ENCODE data around the gene KY.

KY gene

DNA sequence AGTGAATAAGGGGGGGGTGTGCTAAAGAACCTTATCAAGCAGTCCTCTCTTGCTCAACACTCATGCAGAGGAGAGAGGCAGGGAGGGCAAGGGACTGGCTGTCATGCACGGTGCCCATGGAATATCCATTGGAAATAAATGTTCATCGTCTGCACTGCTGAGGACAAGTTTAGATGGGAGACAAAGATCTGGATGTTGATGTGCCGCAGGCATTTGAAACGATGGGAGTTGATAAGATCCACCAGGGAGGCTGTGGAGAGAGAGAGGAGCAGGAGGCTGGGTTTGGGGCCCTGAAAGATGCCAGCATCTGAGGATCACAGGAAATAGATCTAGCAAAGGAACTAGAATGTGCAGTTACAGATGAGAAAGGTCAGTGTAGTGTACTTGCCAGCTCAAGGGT, 88.8 kb downstream of the KY start:
- Histone ChIP-seq H3K27ac (ENCODE audit: low read length) (no peak overlapping the region), H3K27me3 (ENCODE audit: low read depth, low read length) (no peaks in the 10 kb centered on the region), H3K4me2 (ENCODE audit: low read length) (no peak overlapping the region), H4K20me1 (ENCODE audit: insufficient read depth, low read length) (no peaks in the 10 kb centered on the region), H3K4me1 (ENCODE audit: low read length) (no peaks in the 10 kb centered on the region), H3K36me3 (replicated peaks; ENCODE audit: low read depth, low read length) (peaks cover 12% of the 10 kb centered on the region), H3K9me3 (ENCODE audit: insufficient read depth, low read length) (no peaks in the 10 kb centered on the region), H2AFZ (ENCODE audit: low read depth, low read length) (no peak overlapping the region), H3K79me2 (ENCODE audit: low read length) (no peaks in the 10 kb centered on the region), H3K9ac (ENCODE audit: low read length) (no peak overlapping the region), H3K4me3 (ENCODE audit: low read length) (no peak overlapping the region)
- TF ChIP-seq, protein P1, sequence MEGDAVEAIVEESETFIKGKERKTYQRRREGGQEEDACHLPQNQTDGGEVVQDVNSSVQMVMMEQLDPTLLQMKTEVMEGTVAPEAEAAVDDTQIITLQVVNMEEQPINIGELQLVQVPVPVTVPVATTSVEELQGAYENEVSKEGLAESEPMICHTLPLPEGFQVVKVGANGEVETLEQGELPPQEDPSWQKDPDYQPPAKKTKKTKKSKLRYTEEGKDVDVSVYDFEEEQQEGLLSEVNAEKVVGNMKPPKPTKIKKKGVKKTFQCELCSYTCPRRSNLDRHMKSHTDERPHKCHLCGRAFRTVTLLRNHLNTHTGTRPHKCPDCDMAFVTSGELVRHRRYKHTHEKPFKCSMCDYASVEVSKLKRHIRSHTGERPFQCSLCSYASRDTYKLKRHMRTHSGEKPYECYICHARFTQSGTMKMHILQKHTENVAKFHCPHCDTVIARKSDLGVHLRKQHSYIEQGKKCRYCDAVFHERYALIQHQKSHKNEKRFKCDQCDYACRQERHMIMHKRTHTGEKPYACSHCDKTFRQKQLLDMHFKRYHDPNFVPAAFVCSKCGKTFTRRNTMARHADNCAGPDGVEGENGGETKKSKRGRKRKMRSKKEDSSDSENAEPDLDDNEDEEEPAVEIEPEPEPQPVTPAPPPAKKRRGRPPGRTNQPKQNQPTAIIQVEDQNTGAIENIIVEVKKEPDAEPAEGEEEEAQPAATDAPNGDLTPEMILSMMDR (IDR thresholded peaks at IDR 0.05; ENCODE audit: low read depth, low read length) = no peak
- no peak for TF ChIP-seq EZH2phosphoT487 (IDR thresholded peaks at IDR 0.05; ENCODE audit: low read depth)

DNA sequence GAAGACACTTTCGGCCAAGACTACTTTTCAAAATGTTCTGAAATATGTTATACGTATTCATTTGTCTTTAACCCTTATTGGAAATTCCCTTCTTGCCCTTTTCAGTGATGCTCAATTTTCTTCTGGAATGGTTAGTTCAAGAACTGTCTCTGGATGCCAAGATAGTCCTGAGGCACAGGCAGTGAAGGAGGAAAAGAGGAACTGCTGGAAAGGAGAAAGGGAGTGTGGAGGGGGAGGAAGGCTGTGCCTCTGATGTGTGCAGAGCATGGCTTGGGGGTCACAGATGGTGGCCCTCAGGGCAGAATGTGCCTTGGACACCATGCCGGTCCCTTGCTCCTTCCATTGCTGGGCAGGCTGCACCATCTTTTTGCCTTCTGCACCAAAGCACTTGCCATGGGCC, 91.2 kb downstream of the KY start:
- no peaks in the 10 kb centered on the region for H3K9me3 ChIP-seq (ENCODE audit: insufficient read depth, low read length)
- H3K36me3 ChIP-seq (replicated peaks; ENCODE audit: low read depth, low read length) = peaks cover 8% of the 10 kb centered on the region
- TF ChIP-seq, protein P1 (IDR thresholded peaks at IDR 0.05; ENCODE audit: low read depth, low read length) = no peak
- TF ChIP-seq EZH2phosphoT487 (IDR thresholded peaks at IDR 0.05; ENCODE audit: low read depth) = no peak
- H3K4me2 ChIP-seq (ENCODE audit: low read length) = no peak overlapping the region
- H3K9ac ChIP-seq (ENCODE audit: low read length) = no peak overlapping the region
- no peaks in the 10 kb centered on the region for H4K20me1 ChIP-seq (ENCODE audit: insufficient read depth, low read length)
- no peaks in the 10 kb centered on the region for H3K79me2 ChIP-seq (ENCODE audit: low read length)
- H3K27me3 ChIP-seq (ENCODE audit: low read depth, low read length) = no peaks in the 10 kb centered on the region
- H2AFZ ChIP-seq (ENCODE audit: low read depth, low read length) = no peak overlapping the region
- no peak overlapping the region for H3K27ac ChIP-seq (ENCODE audit: low read length)
- H3K4me1 ChIP-seq (ENCODE audit: low read length) = no peaks in the 10 kb centered on the region
- no peak overlapping the region for H3K4me3 ChIP-seq (ENCODE audit: low read length)

Measured in OCI-LY3 (cell line).